H1 (cell line): ENCODE measurements around the gene HNRNPH2. TPM values are rescaled to one million over a fixed set of nuclear protein-coding genes. Genes with fewer than 3 reads are reported as not detected.

ENCODE experiments used
- CTCF ChIA-PET: fragments of 300-600 bp; sonication (Branson Sonifier 250); formaldehyde crosslinking; loops from one replicate; lab custom pipeline; 2021; ENCODE audit not compliant: partially characterized antibody; lab: Charles Lee
- POLR2A ChIA-PET: fragments of 300-600 bp; sonication (Branson Sonifier 250); formaldehyde crosslinking; loops from one replicate; lab custom pipeline; 2021; ENCODE audit warnings: inconsistent platforms; ENCODE audit not compliant: partially characterized antibody; lab: Charles Lee
- DNase-seq, 2 experiments: peaks; one replicate each; pipeline versions ENCODE4 v3.0.0 to v3.0.0-alpha.2; 2010 to 2022; ENCODE audit warnings: low spot score in 2 of 2, low read depth in 1 of 2, mixed read lengths in 1 of 2
- FAIRE-seq: peaks from 2 replicates; lab custom pipeline; 2011; peaks lifted over from hg19 to GRCh38; lab: Jason Lieb, UNC
- H2AFZ ChIP-seq: 2 replicates; pipeline ENCODE4 v1.8.1; 2012; ENCODE audit warnings: low read length, inconsistent platforms
- H2AK5ac ChIP-seq: 2 replicates; pipeline ENCODE4 v1.6.1; 2013; ENCODE audit warnings: low read depth, low read length
- H2BK120ac ChIP-seq: replicated peaks from 2 replicates; pipeline ENCODE3; 2013; ENCODE audit warnings: low read depth, low read length, inconsistent platforms
- H2BK12ac ChIP-seq: 2 replicates; pipeline ENCODE4 v1.6.1; 2013; ENCODE audit warnings: low read depth, low read length
- H2BK15ac ChIP-seq: 2 replicates; pipeline ENCODE4 v1.6.1; 2013; ENCODE audit warnings: low read length
- H2BK20ac ChIP-seq: 2 replicates; pipeline ENCODE4 v1.6.1; 2013; ENCODE audit warnings: low read length
- H2BK5ac ChIP-seq: 2 replicates; pipeline ENCODE4 v1.6.1; 2013; ENCODE audit warnings: low read depth, low read length
- H3K14ac ChIP-seq: 2 replicates; pipeline ENCODE4 v1.6.1; 2013; ENCODE audit warnings: inconsistent platforms; ENCODE audit not compliant: insufficient read length
- H3K18ac ChIP-seq: 2 replicates; pipeline ENCODE4 v1.6.1; 2013; ENCODE audit warnings: low read length; ENCODE audit errors: extremely low read depth
- H3K23ac ChIP-seq: 2 replicates; pipeline ENCODE4 v1.6.1; 2013; ENCODE audit warnings: inconsistent platforms; ENCODE audit not compliant: insufficient read length
- H3K23me2 ChIP-seq: 2 replicates; pipeline ENCODE4 v1.6.1; 2013; ENCODE audit warnings: low read depth, low read length
- H3K27ac ChIP-seq: 2 replicates; pipeline ENCODE4 v1.6.1; 2011; ENCODE audit warnings: low read depth, low read length, inconsistent platforms
- H3K27me3 ChIP-seq, 4 experiments: replicated peaks in 1 of 4; 1 replicate in 1 of 4; 2 replicates in 3 of 4; pipeline versions ENCODE4 v1.6.1 to v1.8.1; 2011 to 2013; ENCODE audit warnings: low read length in 3 of 4, mild to moderate bottlenecking in 3 of 4, inconsistent platforms in 2 of 4, mixed read lengths in 2 of 4, moderate library complexity in 1 of 4; ENCODE audit not compliant: control insufficient read depth in 3 of 4, insufficient read depth in 3 of 4; ENCODE audit errors: extremely low read depth in 1 of 4
- H3K36me3 ChIP-seq, 4 experiments: 2 replicates each; pipeline versions ENCODE4 v1.6.1 to v1.8.1; 2011 to 2013; ENCODE audit warnings: mild to moderate bottlenecking in 4 of 4, low read length in 3 of 4, moderate library complexity in 2 of 4, control low read depth in 1 of 4, inconsistent platforms in 1 of 4; ENCODE audit not compliant: insufficient read depth in 4 of 4, control insufficient read depth in 2 of 4
- H3K4ac ChIP-seq: replicated peaks from 2 replicates; pipeline ENCODE3; 2013; ENCODE audit warnings: low read length, low read depth, mixed read lengths, inconsistent platforms; ENCODE audit not compliant: insufficient read length
- H3K4me1 ChIP-seq, 4 experiments: replicated peaks in 1 of 4; 1 replicate in 1 of 4; 2 replicates in 3 of 4; pipeline versions ENCODE4 v1.6.1 to v1.8.1; 2011 to 2013; ENCODE audit warnings: low read length in 3 of 4, inconsistent platforms in 2 of 4, mixed read lengths in 1 of 4; ENCODE audit not compliant: insufficient read depth in 4 of 4, control insufficient read depth in 3 of 4
- H3K4me2 ChIP-seq, 2 experiments: 2 replicates each; pipeline versions ENCODE4 v1.6.1 to v1.8.1; 2011 to 2013; ENCODE audit warnings: low read depth in 2 of 2, low read length in 2 of 2, control low read depth in 1 of 2, inconsistent platforms in 1 of 2, mild to moderate bottlenecking in 1 of 2; ENCODE audit not compliant: insufficient read depth in 1 of 2
- H3K4me3 ChIP-seq, 4 experiments: fragments of 200-600, 300-600 bp in 1 of 4; sonication (generic), shearing (Covaris generic), sonication (Bioruptor Twin) in 1 of 4; 2 replicates each; pipeline versions ENCODE4 v1.5.1 to v1.8.1; 2011 to 2016; ENCODE audit warnings: low read length in 4 of 4, low read depth in 3 of 4, control low read depth in 2 of 4, inconsistent platforms in 2 of 4, mild to moderate bottlenecking in 2 of 4, mixed read lengths in 1 of 4, moderate library complexity in 1 of 4; ENCODE audit not compliant: insufficient read depth in 2 of 4; ENCODE audit errors: extremely low read depth in 1 of 4
- H3K56ac ChIP-seq: replicated peaks from 2 replicates; pipeline ENCODE3; 2013; ENCODE audit warnings: low read depth, mild to moderate bottlenecking, mixed read lengths, low read length, inconsistent platforms; ENCODE audit not compliant: insufficient read length
- H3K79me1 ChIP-seq: 2 replicates; pipeline ENCODE4 v1.6.1; 2013; ENCODE audit warnings: low read depth, low read length, control low read depth
- H3K79me2 ChIP-seq, 2 experiments: 2 replicates each; pipeline versions ENCODE4 v1.6.1 to v1.8.1; 2012 to 2013; ENCODE audit warnings: low read length in 2 of 2, mild to moderate bottlenecking in 2 of 2, inconsistent platforms in 1 of 2; ENCODE audit not compliant: insufficient read depth in 2 of 2, control insufficient read depth in 1 of 2
- H3K9ac ChIP-seq, 4 experiments: replicated peaks in 1 of 4; 1 replicate in 1 of 4; 2 replicates in 3 of 4; pipeline versions ENCODE4 v1.6.1 to v1.8.1; 2011 to 2013; ENCODE audit warnings: low read depth in 3 of 4, low read length in 3 of 4, control low read depth in 2 of 4, mild to moderate bottlenecking in 2 of 4, moderate library complexity in 2 of 4, inconsistent platforms in 1 of 4; ENCODE audit errors: extremely low read depth in 1 of 4
- H3K9me3 ChIP-seq, 2 experiments: 2 replicates each; pipeline versions ENCODE4 v1.6.1 to v1.8.1; 2012 to 2013; ENCODE audit warnings: mild to moderate bottlenecking in 2 of 2, moderate library complexity in 2 of 2, control low read depth in 1 of 2, inconsistent platforms in 1 of 2, low read depth in 1 of 2, low read length in 1 of 2, mixed read lengths in 1 of 2; ENCODE audit not compliant: insufficient read depth in 2 of 2
- H4K20me1 ChIP-seq, 2 experiments: replicated peaks in 1 of 2; 2 replicates each; pipeline versions ENCODE3 to v1.8.1; 2011 to 2013; ENCODE audit warnings: inconsistent platforms in 2 of 2, low read length in 2 of 2, mild to moderate bottlenecking in 1 of 2; ENCODE audit not compliant: insufficient read depth in 2 of 2, control insufficient read depth in 1 of 2
- H4K5ac ChIP-seq: 2 replicates; pipeline ENCODE4 v1.6.1; 2013; ENCODE audit warnings: low read length, low read depth, mixed read lengths, inconsistent platforms; ENCODE audit not compliant: insufficient read length
- H4K8ac ChIP-seq: 2 replicates; pipeline ENCODE4 v1.8.0; 2013; ENCODE audit warnings: mild to moderate bottlenecking, moderate library complexity, low read length, inconsistent platforms; ENCODE audit not compliant: insufficient read depth; ENCODE audit errors: extremely low read depth
- H4K91ac ChIP-seq: replicated peaks from 2 replicates; pipeline ENCODE3; 2013; ENCODE audit warnings: low read length, mixed read lengths, inconsistent platforms; ENCODE audit not compliant: insufficient read length
- HDAC6 ChIP-seq: IDR thresholded peaks from one replicate; pipeline ENCODE4 v1.7.1; 2012; ENCODE audit warnings: low read depth, mild to moderate bottlenecking, inconsistent platforms, low read length, moderate library complexity
- KDM4A ChIP-seq: IDR thresholded peaks from one replicate; pipeline ENCODE4 v1.7.1; 2012; ENCODE audit warnings: low read depth, mild to moderate bottlenecking, moderate library complexity, low read length, inconsistent platforms; ENCODE audit not compliant: severe bottlenecking
- NRF1 ChIP-seq: IDR thresholded peaks from 2 replicates; pipeline ENCODE4 v1.6.1; 2011; ENCODE audit warnings: mild to moderate bottlenecking, low read depth, low read length, improper control_type of control experiment
- POLR2AphosphoS5 ChIP-seq: IDR thresholded peaks from 2 replicates; pipeline ENCODE4 v1.6.1; 2011; ENCODE audit warnings: low read depth, low read length
- RAD21 ChIP-seq, 2 experiments: IDR thresholded peaks in 1 of 2; conservative IDR thresholded peaks in 1 of 2; 2 replicates each; pipeline ENCODE4 v1.6.1; 2011; ENCODE audit warnings: low read depth in 2 of 2, low read length in 2 of 2, improper control_type of control experiment in 1 of 2, inconsistent platforms in 1 of 2, mild to moderate bottlenecking in 1 of 2, moderate library complexity in 1 of 2
- RNF2 ChIP-seq: fragments of 200-900, 300-1000 bp; sonication (generic); IDR thresholded peaks from 2 replicates; pipeline ENCODE4 v1.7.1; 2016; ENCODE audit warnings: borderline replicate concordance, low read depth, mild to moderate bottlenecking, antibody characterized with exemption, low read length; ENCODE audit not compliant: poor library complexity, severe bottlenecking; ENCODE audit errors: missing control alignments
- SAP30 ChIP-seq: fragments of 300-600 bp; sonication (generic); IDR thresholded peaks from 2 replicates; pipeline ENCODE4 v1.7.1; 2012; ENCODE audit warnings: low read length, moderate library complexity, mild to moderate bottlenecking, inconsistent platforms; ENCODE audit not compliant: insufficient read depth, insufficient replicate concordance
- SIRT6 ChIP-seq: IDR thresholded peaks from one replicate; pipeline ENCODE4 v1.7.1; 2012; ENCODE audit warnings: low read length, inconsistent platforms
- SP2 ChIP-seq: IDR thresholded peaks from 2 replicates; pipeline ENCODE4 v1.6.1; 2012; ENCODE audit warnings: mild to moderate bottlenecking, low read length, inconsistent platforms
- SRF ChIP-seq: IDR thresholded peaks from 2 replicates; pipeline ENCODE4 v1.6.1; 2011; ENCODE audit warnings: mild to moderate bottlenecking, low read depth, low read length, moderate library complexity
- WGBS, 2 experiments: shearing (Covaris generic) in 1 of 2; methylation state at CpG; one replicate each; pipeline versions ENCODE4 v1.1.6 to v1.1.7; 2013 to 2015; ENCODE audit warnings: low lambda C conversion rate in 2 of 2, mixed read lengths in 2 of 2, inconsistent platforms in 1 of 2, low coverage in 1 of 2, missing lambda C conversion rate in 1 of 2; ENCODE audit not compliant: insufficient replicate concordance in 2 of 2, insufficient coverage in 1 of 2, insufficient read length in 1 of 2; ENCODE audit errors: extremely low coverage in 1 of 2, missing lambda C conversion rate in 1 of 2; 5-methylcytosine and 5-hydroxymethylcytosine counted together
- polyA plus RNA-seq, 7 experiments: library from polyadenylated mRNA; depleted of rRNA in 3 of 7; stranded (reverse) in 5 of 7; unstranded in 2 of 7; fragments of >200 nt in 5 of 7; fragments of 200-250 nt in 2 of 7; gene quantifications; 1 replicate in 5 of 7; 2 replicates in 1 of 7; 4 replicates in 1 of 7; pipeline versions ENCODE4 v1.2.1 to v1.2.3, GENCODE V29; 2011 to 2013; ENCODE audit warnings: missing spikeins in 2 of 7, mixed read lengths in 2 of 7
- total RNA-seq: library from RNA; stranded (reverse); fragmentation: NEBNext Ultra II Directional; extraction: Animal tissue kit (Norgen Biotek cat#: 25700); gene quantifications from 2 replicates; pipeline ENCODE4 v1.2.1, GENCODE V29; 2021

Gene HNRNPH2
- total and polyA plus RNA-seq, 2 of the 8 experiments (the other 6 are each of a cell fraction or from before 2014, with no cell fraction given) = 27.7 to 66.7 TPM

DNA sequence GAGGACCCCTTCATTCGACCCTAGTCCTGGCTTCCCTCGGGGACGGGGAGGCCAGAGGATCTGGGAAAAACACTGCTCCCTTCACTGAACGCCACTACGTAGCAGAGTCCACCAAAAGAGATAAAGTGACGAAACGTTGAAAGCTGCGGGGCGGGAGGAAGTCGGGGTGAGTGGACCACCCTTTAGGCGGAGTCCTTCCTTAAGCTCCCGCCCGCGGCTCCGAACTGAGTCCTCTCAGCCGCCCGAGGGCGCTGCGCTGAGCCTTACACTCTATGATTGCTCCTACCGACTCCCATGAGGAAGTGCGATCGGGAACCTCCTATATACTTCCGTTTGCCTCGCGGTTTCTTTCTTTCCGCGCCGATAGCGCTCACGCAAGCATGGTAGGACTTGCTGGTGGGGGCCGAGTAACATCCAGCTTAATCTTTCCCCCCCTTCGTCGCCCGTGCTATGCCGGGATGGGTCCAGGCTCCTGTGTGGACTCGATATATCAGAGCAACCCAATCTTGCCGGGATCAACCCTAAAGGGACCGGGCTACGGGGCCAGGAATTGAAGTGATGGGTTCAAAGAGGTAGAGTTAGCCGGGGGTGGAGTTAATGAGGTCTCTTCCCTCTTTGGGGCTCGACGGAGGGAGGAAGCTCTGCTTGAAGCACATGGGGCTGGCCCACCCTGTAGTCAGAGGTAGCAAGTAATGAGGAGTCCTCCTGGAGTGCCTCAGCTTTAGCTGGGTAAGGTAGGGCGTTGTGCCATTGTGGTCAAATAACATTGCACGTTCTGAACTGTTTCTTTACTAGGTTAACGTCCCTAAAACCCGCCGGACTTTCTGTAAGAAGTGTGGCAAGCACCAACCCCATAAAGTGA lies 17.1 kb upstream of the HNRNPH2 start, which contains the start of gene RPL36A:
Gene RPL36A, plus strand, starts transcription at position 348 of the 862 bp plus-strand sequence. Its CDS starts 33 bp downstream, at position 381.
- no peaks in the 10 kb centered on the region; a peak in 1 of 7 replicates for H3K4me1 ChIP-seq
- H3K4me2 ChIP-seq = peak within 1 kb of the TSS; percentile 56 to 90
- peak within 1 kb of the TSS; percentile 60 for H3K18ac ChIP-seq
- peak within 1 kb of the TSS; percentile 39 for H3K56ac ChIP-seq
- H3K79me2 ChIP-seq = peaks cover 0 to 23% of the 10 kb centered on the region in 2 experiments; a peak in 2 of 4 replicates
- no peak within 1 kb of the TSS for H2BK15ac ChIP-seq
- FAIRE-seq (no peak), DNase-seq (peak; percentile 70 to 80)
- peak within 1 kb of the TSS; percentile 14 for H3K4ac ChIP-seq
- peak within 1 kb of the TSS; percentile 85 to 97 (median 92) for H3K9ac ChIP-seq
- H2BK12ac ChIP-seq = no peak within 1 kb of the TSS
- ChIA-PET POLR2A (interaction anchor here (0.6 to 4.0 kb wide), 29 partner anchors 9 to 1690 kb away, joined by 3 to 45 read pairs (median 4); partner anchors contain the start of genes ARMCX2, GLA, HNRNPH2 and TIMM8A), CTCF (interaction anchor here (0.6 to 2.2 kb wide), 8 partner anchors 10 to 77 kb away, joined by 3 to 10 read pairs (median 5); partner anchors contain the start of genes GLA and HNRNPH2)
- H2BK120ac ChIP-seq = peak within 1 kb of the TSS; percentile 83
- peak within 1 kb of the TSS; percentile 88 for H3K27ac ChIP-seq
- H3K23me2 ChIP-seq = peaks cover 4% of the 10 kb centered on the region; the same call in 1 of the 2 replicates
- peak within 1 kb of the TSS; percentile 73 for H4K91ac ChIP-seq
- H2AK5ac ChIP-seq = peak within 1 kb of the TSS; percentile 45; the same call in 1 of the 2 replicates
- no peak within 1 kb of the TSS for H3K14ac ChIP-seq
- H3K9me3 ChIP-seq = no peaks in the 10 kb centered on the region
- peak within 1 kb of the TSS; percentile 81 for H2BK5ac ChIP-seq
- H4K5ac ChIP-seq = peak within 1 kb of the TSS; percentile 71
- H3K4me3 ChIP-seq = peak within 1 kb of the TSS; percentile 58 to 91 (median 86)
- H2BK20ac ChIP-seq = no peak within 1 kb of the TSS
- no peak within 1 kb of the TSS for H3K23ac ChIP-seq
- H2AFZ ChIP-seq = no peak within 1 kb of the TSS
- H3K27me3 ChIP-seq = no peaks in the 10 kb centered on the region
- H3K79me1 ChIP-seq = no peaks in the 10 kb centered on the region
- peaks cover 0 to 2% of the 10 kb centered on the region in 2 experiments for H4K20me1 ChIP-seq
- H3K36me3 ChIP-seq = peaks cover 6 to 39% (median 16%) of the 10 kb centered on the region in 4 experiments
- peak within 1 kb of the TSS; percentile 95 for H4K8ac ChIP-seq
- 3% methylated on average over 24 of the region's 47 CpGs; no CpG with 5 or more reads in 1 of the 2 experiments for WGBS, 2 experiments
- no peak; a peak in 1 of 4 replicates for TF ChIP-seq RAD21 (IDR thresholded peaks at IDR 0.05 in 1 of 2, conservative IDR thresholded peaks at IDR 0.05 in 1 of 2; ENCODE audit: low read depth in 2 of 2, low read length in 2 of 2)
- TF ChIP-seq HDAC6 = no peak
- TF ChIP-seq NRF1 = no peak
- TF ChIP-seq SP2 = peak; percentile 64
- peak; percentile 96 for TF ChIP-seq POLR2AphosphoS5
- TF ChIP-seq SRF = no peak
- no peak for TF ChIP-seq SAP30
- TF ChIP-seq SIRT6 = no peak
- TF ChIP-seq RNF2 = no peak
- no peak for TF ChIP-seq KDM4A
